Endothelial cell (in vitro differentiated cells): ENCODE measurements around the gene ORC5. TPM values are rescaled to one million over a fixed set of nuclear protein-coding genes. Genes with fewer than 3 reads are reported as not detected.

Experiments
- DNase-seq: peaks from one replicate; pipeline ENCODE4 v3.0.0; 2021; ENCODE audit warnings: low spot score
- H3K27ac Mint-ChIP-seq: one replicate; pipeline ENCODE4 v1.8.0; 2021; ENCODE audit warnings: mixed read lengths, inconsistent platforms; ENCODE audit not compliant: unreplicated experiment
- H3K27me3 Mint-ChIP-seq: one replicate; pipeline ENCODE4 v1.8.0; 2021; ENCODE audit warnings: mild to moderate bottlenecking, moderate library complexity, mixed read lengths, inconsistent platforms; ENCODE audit not compliant: unreplicated experiment
- H3K36me3 Mint-ChIP-seq: one replicate; pipeline ENCODE4 v1.8.0; 2021; ENCODE audit warnings: mild to moderate bottlenecking, low read depth, mixed read lengths, inconsistent platforms; ENCODE audit not compliant: unreplicated experiment
- H3K4me1 Mint-ChIP-seq: one replicate; pipeline ENCODE4 v1.8.0; 2021; ENCODE audit warnings: mild to moderate bottlenecking, mixed read lengths, inconsistent platforms; ENCODE audit not compliant: unreplicated experiment
- H3K4me3 Mint-ChIP-seq: one replicate; pipeline ENCODE4 v1.8.0; 2021; ENCODE audit warnings: mild to moderate bottlenecking, mixed read lengths, inconsistent platforms; ENCODE audit not compliant: unreplicated experiment
- H3K9me3 Mint-ChIP-seq: one replicate; pipeline ENCODE4 v1.8.0; 2021; ENCODE audit warnings: mixed read lengths, inconsistent platforms; ENCODE audit not compliant: unreplicated experiment
- CTCF ChIP-seq: fragments of 200-600 bp; sonication (generic); IDR thresholded peaks from one replicate; pipeline ENCODE4 v1.5.0; 2021; ENCODE audit warnings: antibody characterized with exemption; ENCODE audit not compliant: unreplicated experiment
- total RNA-seq: library from RNA; stranded (reverse); fragmentation: NEBNext Ultra II Directional; extraction: Animal tissue kit (Norgen Biotek cat#: 25700); gene quantifications from one replicate; pipeline ENCODE4 v1.2.1, GENCODE V29; 2021; ENCODE audit not compliant: unreplicated experiment

Gene ORC5
- total RNA-seq, 1 donor from 2014 or later: 16.7 TPM

- DNase-seq: no peak
- no peak for TF ChIP-seq CTCF
- no peaks in the 10 kb centered on the region for H3K4me1 Mint-ChIP-seq
Observed at GRCh38 chr7:104113788-104114187, 94.0 kb downstream of the ORC5 start.

GRCh38 chr7:104112623-104113022, 95.2 kb downstream of the ORC5 start:
- Mint-ChIP-seq H3K36me3 (no peaks in the 10 kb centered on the region), H3K4me1 (no peaks in the 10 kb centered on the region), H3K27me3 (peaks cover 3% of the 10 kb centered on the region), H3K27ac (no peak overlapping the region), H3K4me3 (no peak overlapping the region), H3K9me3 (no peaks in the 10 kb centered on the region)
- no peak for TF ChIP-seq CTCF
- no peak for DNase-seq

More at GRCh38 chr7:104113788-104114187, 94.0 kb downstream of the ORC5 start:
- H3K36me3 Mint-ChIP-seq: no peaks in the 10 kb centered on the region
- H3K27ac Mint-ChIP-seq: no peak overlapping the region
- H3K4me3 Mint-ChIP-seq: no peak overlapping the region
- H3K27me3 Mint-ChIP-seq: peaks cover 1% of the 10 kb centered on the region
- no peaks in the 10 kb centered on the region for H3K9me3 Mint-ChIP-seq

- Mint-ChIP-seq H3K27me3 (peaks cover 3% of the 10 kb centered on the region), H3K27ac (no peak overlapping the region), H3K36me3 (no peaks in the 10 kb centered on the region)
Observed at GRCh38 chr7:104111271-104111670, 96.5 kb downstream of the ORC5 start.

GRCh38 chr7:104106108-104106905, 101.5 kb downstream of the ORC5 start:
- Mint-ChIP-seq H3K36me3 (no peaks in the 10 kb centered on the region), H3K4me3 (no peak overlapping the region), H3K27me3 (peaks cover 3% of the 10 kb centered on the region), H3K4me1 (peaks cover 3% of the 10 kb centered on the region), H3K9me3 (no peaks in the 10 kb centered on the region), H3K27ac (no peak overlapping the region)
- TF ChIP-seq CTCF: no peak
- no peak for DNase-seq

More at GRCh38 chr7:104111271-104111670, 96.5 kb downstream of the ORC5 start:
- TF ChIP-seq CTCF: no peak
- Mint-ChIP-seq H3K4me3 (no peak overlapping the region), H3K9me3 (no peaks in the 10 kb centered on the region), H3K4me1 (no peaks in the 10 kb centered on the region)
- DNase-seq: no peak

GRCh38 chr7:104098890-104099289, 108.9 kb downstream of the ORC5 start:
- no peak for TF ChIP-seq CTCF
- H3K36me3 Mint-ChIP-seq: no peaks in the 10 kb centered on the region
- H3K9me3 Mint-ChIP-seq: no peaks in the 10 kb centered on the region
- peaks cover 7% of the 10 kb centered on the region for H3K27me3 Mint-ChIP-seq
- no peak overlapping the region for H3K4me3 Mint-ChIP-seq
- no peak for DNase-seq
- H3K27ac Mint-ChIP-seq: no peak overlapping the region
- peaks cover 3% of the 10 kb centered on the region for H3K4me1 Mint-ChIP-seq
